ENCODE measurements around the gene POMC.
"Not testable (repeated sequence)": the region's sequence is repeated elsewhere in the genome, so short reads cannot be mapped to it uniquely, and the experiment has no call there.

The POMC gene

GRCh38 chr2:25176541-25177181, 8.3 kb upstream of the POMC start:
- no peak for DNase-seq

- no peak for DNase-seq
Observed at GRCh38 chr2:25176138-25176537, 7.8 kb upstream of the POMC start.

DNA sequence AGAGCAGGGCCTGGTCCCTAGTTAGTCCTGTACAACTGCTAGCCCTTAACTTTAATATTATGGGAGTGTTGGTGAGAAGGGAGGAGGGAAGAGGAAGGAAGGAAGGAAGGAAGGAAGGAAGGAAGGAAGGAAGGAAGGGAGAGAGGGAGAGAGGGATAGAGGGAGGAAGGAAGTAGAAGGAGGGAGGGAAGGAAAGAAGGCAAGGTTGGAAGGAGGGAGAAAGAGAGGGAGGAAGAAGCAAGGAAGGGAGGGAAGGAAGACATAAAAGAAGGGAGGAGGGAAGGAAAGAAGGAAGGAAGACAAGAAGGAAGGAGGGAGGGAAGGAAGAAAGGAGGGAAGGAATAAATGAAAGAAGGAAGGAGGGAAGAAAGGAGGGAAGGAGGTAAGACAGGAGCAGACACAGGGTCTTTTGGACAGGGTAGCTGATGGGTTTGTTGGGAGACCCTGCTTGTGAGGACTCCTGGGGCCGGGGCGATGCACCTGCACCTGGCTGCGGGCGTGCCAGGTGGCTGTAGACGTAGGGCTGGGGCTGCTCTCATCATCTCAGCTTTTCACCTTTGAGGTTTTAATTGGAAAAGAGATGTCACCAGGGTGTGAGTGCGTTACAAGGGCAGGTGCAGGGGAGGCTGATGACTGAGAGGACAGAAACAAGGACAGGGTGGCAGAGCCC, 5.9 kb upstream of the POMC start:
- DNase-seq, result no peak

GRCh38 chr2:25173719-25174118, 5.3 kb upstream of the POMC start:
- DNase-seq, result no peak

GRCh38 chr2:25170888-25171287, 2.5 kb upstream of the POMC start:
- no peak for DNase-seq

GRCh38 chr2:25169073-25169470, 692 bp upstream of the POMC start:
- DNase-seq, result no peak

GRCh38 chr2:25165992-25166875, 2.1 kb downstream of the POMC start:
- peak; percentile 44 for DNase-seq

- DNase-seq, result no peak
Observed at GRCh38 chr2:25164561-25164960, 3.8 kb downstream of the POMC start.

- DNase-seq, result not testable (repeated sequence)
Observed at GRCh38 chr2:25162061-25162460, 6.3 kb downstream of the POMC start.

GRCh38 chr2:25161055-25161781, 7.2 kb downstream of the POMC start:
- peak; percentile 61 for DNase-seq

GRCh38 chr2:25160376-25160775, 8.0 kb downstream of the POMC start:
- DNase-seq, result no peak

DNA sequence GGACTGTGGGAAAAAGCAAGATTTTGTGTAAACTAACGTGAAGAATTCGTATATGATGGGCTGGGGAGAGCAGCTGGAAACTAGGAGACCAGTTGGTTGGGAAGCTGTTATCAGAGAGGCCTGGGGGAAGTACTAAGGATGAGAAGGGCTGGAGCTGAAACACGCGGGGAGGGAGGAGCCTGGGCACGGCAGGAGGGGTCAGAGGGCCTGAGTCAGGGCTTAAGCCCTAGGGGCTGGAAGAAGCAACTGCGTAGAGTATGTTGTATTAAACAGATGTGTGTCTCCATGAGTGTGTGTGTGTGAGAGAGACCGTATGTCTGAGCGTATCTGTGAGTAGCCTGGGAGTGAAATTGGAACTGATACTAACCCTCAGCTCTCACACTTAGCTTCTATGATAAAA, 8.4 kb downstream of the POMC start:
- no peak for DNase-seq

GRCh38 chr2:25158096-25158852, 10.1 kb downstream of the POMC start:
- DNase-seq, result no peak

DNA sequence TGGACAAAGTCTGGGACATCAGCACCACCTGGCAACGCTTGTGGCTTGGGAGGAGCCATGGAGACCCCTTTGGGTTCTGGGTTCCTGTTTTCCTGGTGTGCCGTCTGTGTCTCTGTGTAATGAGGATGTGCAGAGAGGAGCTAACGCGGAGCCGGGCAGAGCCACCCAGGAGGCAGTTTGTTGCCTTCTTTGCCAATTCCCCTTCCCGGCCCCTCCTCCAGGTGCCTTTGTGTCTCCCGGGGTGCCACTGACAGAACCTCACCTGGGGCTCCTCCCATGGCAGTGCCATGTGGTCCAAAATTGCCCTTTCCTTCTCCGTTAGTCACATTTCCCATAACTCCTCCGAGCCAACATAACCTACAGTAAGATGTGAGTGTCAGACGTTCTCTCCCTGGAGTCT, 13.0 kb downstream of the POMC start:
- DNase-seq, result no peak

DNA sequence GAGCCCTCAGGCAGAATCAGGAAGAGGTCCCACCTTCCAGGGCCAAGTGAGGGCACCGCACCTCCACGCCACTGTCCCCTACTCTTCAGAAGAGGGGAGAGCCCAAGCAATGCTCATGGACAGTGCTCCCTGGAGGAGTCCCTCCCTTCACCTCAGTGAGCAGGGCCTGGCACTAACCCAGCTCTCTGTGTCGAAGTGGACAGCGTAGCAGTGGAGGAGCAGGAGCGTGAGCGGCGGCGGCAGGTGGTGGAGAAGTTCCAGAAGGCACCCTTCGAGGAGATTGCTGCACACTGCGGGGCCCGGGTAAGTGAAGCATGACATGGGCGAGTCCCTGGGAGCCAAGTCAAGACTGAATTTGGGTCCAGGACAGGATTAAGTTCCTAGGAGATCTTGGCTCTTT, 16.7 kb downstream of the POMC start:
- no peak for DNase-seq

DNA sequence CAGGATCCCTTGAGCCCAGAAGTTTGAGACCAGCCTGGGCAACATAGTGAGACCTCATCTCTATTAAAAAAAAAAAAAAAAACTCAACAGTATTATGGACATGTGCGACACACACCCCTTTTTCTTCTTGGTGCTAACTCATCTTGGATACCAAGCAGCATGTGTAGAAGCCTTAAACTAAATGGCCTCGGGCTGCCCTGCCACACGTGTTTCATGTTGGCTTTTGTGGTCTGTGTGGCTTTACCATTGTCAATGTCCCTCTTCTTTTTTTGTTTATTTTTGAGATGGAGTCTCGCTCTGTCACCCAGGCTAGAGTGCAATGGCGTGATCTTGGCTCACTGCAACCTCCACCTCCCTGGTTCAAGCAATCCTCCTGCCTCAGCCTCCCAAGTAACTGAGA, 17.4 kb downstream of the POMC start:
- DNase-seq, result not testable (repeated sequence)

DNA sequence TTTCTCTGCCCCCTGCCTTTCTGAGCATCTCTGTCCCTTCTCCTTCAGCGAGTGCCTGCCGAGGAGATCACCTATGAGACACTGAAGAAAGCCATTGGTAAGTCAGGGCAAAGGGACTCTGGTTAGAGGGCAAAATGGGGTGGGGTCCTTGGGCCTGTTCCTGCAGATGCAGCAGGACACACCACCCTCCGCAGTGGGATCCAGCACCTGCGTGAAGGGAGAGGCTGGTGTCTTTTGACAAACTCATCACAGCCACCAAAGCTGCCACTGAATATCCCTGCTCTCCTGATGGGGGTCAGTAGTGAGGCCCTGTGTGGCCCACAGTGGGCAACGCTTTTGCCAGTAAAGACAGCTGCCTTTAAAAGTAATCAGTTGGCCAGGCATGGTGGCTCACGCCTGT, 18.7 kb downstream of the POMC start:
- no peak for DNase-seq

GRCh38 chr2:25146896-25147295, 21.5 kb downstream of the POMC start:
- DNase-seq, result no peak

DNA sequence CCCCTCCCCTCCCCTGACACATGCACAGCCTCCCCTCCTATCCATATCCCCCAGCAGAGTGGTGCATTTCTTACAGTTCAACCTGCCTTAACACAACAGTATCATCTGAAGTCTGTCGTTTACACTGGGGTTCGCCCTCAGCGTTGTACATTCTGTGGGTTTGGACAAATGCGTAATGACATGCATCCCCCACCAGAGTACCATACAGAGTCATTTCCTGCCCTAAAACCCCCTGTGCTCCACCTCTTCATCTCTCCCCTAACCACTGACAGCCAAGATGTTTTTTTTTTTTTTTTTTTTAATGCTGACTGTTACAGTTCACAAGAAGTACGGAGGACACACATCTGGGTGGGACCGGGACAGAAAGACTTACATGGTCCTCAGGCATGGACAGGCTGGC, 22.6 kb downstream of the POMC start:
- DNase-seq, result no peak

DNA sequence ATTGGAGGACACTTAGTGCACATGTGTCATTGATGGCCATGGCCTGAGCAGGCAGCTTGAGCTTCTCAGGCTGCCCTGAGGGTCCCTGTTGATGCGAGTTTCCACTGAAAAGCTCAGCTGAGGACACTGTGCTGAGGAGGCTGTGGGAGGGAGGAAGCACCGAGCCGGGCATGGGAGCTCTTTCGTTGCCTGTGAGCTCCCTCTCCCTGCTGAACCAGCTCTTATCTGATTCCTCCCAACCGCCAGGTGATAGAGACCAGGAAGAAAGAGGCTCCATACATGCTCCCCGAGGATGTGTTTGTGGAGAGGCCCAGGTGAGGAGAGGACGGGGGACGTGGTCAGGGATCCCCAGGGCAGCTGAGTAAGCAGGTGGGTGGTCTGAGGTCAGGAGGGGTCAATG, 27.3 kb downstream of the POMC start:
- no peak for DNase-seq

DNA sequence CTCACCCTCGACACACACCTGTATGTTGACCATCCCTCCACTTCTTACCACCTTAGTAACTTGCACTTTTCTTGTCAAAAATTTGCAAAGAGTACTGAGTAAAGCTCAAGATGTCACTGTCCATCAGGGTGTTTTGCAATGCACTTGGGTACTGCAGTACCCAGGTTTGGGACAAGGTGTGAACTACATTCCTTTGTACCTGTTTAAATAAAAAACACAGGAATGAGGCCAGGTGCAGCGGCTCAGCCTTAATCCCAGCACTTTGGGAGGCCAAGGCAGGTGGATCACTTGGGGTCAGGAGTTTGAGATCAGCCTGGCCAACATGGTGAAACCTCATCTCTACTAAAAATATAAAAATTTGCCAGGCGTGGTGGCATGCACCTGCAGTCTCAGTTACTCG, 27.8 kb downstream of the POMC start:
- not testable (repeated sequence) for DNase-seq

DNA sequence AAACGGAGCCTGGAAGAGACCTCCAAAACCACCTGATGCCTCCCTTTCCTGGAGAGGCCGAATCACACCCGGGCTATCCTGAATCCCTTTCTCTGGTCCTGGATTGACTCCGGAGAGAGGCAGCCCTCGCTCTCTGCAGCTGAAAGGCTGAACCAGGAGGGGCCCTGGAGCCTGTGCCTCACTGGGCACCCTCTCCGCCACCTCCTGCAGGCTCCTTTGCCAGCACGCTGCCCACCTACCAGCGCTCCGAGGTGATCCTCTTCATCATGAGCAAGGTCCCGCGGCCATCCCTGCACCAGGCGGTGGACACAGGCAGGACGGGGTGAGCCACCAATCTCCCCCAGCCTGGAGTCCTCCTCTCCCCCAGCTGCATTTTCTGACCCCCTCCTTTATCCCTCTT, 35.7 kb downstream of the POMC start:
- DNase-seq, result no peak

DNA sequence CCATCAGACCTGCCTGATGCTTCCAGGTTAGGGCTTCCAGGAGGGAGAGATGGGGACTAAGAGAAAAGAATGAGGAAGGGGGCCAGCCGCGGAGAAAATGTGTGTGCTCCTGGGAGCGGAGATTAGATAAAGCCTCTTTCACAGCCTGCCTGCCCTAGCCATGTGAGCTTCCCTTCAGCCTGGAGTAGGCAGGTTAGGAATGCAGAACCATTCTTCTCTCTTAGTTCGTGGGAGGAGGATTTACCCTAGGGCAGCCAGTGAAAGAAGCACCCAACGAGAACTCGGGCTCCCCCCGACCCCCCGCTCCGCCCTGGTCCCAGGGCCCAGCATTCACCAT, 36.1 kb downstream of the POMC start:
- DNase-seq, result no peak
